ENCODE results near the gene FEZ2.
"Not testable (repeated sequence)": the region's sequence is repeated elsewhere in the genome, so short reads cannot be mapped to it uniquely, and the experiment has no call there.

Gene FEZ2, protein sequence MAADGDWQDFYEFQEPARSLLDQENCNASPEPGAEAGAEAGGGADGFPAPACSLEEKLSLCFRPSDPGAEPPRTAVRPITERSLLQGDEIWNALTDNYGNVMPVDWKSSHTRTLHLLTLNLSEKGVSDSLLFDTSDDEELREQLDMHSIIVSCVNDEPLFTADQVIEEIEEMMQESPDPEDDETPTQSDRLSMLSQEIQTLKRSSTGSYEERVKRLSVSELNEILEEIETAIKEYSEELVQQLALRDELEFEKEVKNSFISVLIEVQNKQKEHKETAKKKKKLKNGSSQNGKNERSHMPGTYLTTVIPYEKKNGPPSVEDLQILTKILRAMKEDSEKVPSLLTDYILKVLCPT

GRCh38 chr2:36597532-36598377 lies at the start of gene FEZ2:
Gene FEZ2, minus strand, starts transcription at chr2:36598168. Its CDS starts 26 bp downstream, at chr2:36598142.
- in situ Hi-C loops (cut with HindIII; ENCODE audit: low sequenced_read_pairs): no loop called here

GRCh38 chr2:36634981-36635597 lies 37.1 kb upstream of the FEZ2 start:
- in situ Hi-C loops (cut with HindIII; ENCODE audit: low sequenced_read_pairs): no loop called here

DNA sequence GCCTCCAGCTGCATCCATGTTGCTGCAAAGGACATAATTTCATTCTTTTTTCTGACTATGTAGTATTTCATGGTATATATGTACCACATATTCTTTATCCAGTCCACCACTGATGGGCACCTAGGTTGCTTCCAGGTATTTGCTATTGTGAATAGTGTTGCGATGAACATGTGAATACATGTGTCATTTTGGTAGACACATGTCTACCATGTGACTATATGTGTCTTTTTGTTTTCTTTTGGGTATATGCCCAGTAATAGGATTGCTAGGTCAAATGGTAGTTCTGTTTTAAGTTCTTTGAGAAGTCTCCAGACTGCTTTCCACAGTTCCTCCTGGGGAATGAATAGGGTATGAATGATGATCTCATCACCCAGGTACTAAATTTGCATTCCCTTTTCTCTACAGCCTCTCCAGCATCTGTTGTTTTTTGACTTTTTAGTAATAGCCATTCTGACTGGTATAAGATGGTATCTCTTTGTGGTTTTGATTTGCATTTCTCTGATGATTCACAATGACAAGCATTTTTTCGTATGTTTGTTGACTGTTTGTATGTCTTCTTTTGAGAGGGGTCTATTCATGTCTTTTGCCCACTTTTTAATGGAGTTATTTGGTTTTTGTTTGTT lies 35.6 kb upstream of the FEZ2 start:
- in situ Hi-C loops (cut with HindIII; ENCODE audit: low sequenced_read_pairs): no loop called here

GRCh38 chr2:36626756-36627155 lies 28.8 kb upstream of the FEZ2 start:
- in situ Hi-C loops (cut with HindIII; ENCODE audit: low sequenced_read_pairs): no loop called here

- in situ Hi-C loops (cut with HindIII; ENCODE audit: low sequenced_read_pairs): no loop called here
Measured at GRCh38 chr2:36626071-36626470, 28.1 kb upstream of the FEZ2 start.

- in situ Hi-C loops (cut with HindIII; ENCODE audit: low sequenced_read_pairs): no loop called here
Measured at GRCh38 chr2:36625304-36625703, 27.3 kb upstream of the FEZ2 start.

GRCh38 chr2:36620321-36620720 lies 22.4 kb upstream of the FEZ2 start:
- in situ Hi-C loops (cut with HindIII; ENCODE audit: low sequenced_read_pairs): no loop called here

GRCh38 chr2:36618381-36618780 lies 20.4 kb upstream of the FEZ2 start:
- in situ Hi-C loops (cut with HindIII; ENCODE audit: low sequenced_read_pairs): no loop called here

GRCh38 chr2:36616947-36617346 lies 19.0 kb upstream of the FEZ2 start:
- in situ Hi-C loops (cut with HindIII; ENCODE audit: low sequenced_read_pairs): no loop called here

- in situ Hi-C loops (cut with HindIII; ENCODE audit: low sequenced_read_pairs): no loop called here
Measured at GRCh38 chr2:36615222-36615621, 17.3 kb upstream of the FEZ2 start.

DNA sequence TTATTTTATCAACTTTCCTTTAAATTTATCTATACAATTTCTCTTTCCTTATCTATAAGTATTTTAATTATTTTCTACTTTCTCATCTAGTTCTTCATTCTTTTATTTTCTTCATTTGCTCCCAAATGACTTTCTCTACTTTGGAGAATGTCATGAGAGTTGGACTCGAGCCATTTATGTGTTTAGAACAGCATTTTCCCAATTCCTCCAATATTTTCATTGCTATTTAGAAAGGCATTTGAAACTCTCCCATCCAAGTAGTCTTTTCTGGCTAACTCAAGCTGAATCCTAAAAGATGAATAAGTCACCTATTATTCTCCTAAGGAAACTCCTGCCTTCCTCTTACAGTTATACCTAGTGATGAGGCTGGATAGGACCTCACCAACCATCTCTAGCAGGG lies 15.8 kb upstream of the FEZ2 start:
- in situ Hi-C loops (cut with HindIII; ENCODE audit: low sequenced_read_pairs): no loop called here

- in situ Hi-C loops (cut with HindIII; ENCODE audit: low sequenced_read_pairs): no loop called here
Measured at GRCh38 chr2:36611316-36611990, 13.5 kb upstream of the FEZ2 start.

DNA sequence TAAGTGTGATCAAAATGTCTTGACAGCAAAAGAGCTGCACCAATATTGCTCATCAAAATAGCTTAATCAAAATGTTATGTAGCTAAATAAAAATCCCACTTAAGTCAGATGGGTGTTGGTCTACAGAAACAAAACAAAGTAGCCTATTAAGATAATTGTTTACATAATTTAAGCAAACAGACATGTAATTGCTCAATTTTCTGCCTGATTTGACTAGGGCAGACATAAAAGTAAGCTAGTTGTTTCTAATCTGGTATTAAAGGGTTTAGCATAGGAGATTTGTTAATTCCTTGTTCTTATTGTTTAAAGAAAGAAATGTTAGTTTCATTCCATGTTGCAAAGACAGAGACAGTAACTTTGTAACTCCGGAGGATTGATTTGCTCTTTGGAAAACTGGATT lies 11.5 kb upstream of the FEZ2 start:
- in situ Hi-C loops (cut with HindIII; ENCODE audit: low sequenced_read_pairs): no loop called here

DNA sequence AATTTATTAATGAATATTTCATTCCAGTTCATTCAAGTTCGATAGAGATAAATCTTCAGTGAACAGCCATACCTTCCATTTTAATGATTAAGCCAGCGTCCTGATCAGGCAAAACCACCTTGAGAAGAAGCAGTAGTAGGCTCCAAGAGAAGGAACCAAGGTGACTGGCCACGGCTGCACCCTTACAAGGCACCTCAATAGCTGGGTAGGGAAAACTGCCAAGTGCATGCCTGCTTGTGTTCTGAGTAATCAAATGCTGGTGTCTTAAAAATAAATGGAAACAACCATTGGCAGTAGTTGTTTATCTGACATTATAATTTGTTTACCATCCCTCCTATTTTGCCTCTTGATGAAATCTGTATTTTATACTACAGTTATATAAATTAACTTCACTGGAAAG lies 10.0 kb upstream of the FEZ2 start:
- in situ Hi-C loops (cut with HindIII; ENCODE audit: low sequenced_read_pairs): no loop called here

DNA sequence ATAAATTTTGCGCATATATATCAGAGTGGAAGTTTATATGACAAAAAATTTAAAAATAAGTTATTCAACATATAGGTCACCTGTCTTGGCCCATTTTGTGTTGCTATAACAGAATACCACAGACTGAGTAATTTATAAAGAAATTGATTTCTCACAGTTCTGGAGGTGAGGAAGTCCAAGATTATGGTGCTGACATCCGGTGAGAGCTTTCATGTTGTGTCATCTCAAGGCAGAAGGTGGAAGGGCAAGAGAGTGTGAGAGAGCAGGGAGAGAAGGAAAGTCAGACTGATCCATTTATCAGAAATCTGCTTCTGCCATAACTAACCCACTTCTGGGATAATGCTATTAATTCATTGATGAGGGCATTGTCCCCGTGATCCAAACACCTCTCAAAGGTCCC lies 9.0 kb upstream of the FEZ2 start:
- in situ Hi-C loops (cut with HindIII; ENCODE audit: low sequenced_read_pairs): no loop called here

DNA sequence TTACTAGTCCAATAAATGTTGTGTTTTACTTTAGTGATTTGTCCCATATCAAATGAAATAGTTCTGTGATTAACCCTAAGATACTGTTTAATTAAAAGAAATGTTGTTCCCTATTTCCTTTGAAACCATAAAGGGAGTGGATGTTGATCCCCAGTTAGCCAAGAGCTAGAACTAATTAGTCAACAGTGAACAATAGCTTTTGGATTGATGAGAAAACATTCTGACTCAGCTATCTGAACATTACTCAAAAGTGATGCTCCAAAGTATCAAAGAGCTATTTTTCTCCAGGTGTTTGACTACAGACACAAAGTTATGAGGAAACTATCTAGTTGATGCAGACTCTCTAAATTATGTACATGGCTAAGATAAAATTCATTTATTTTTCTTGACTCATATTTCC lies 7.3 kb upstream of the FEZ2 start:
- in situ Hi-C loops (cut with HindIII; ENCODE audit: low sequenced_read_pairs): no loop called here

GRCh38 chr2:36603629-36604028 lies 5.7 kb upstream of the FEZ2 start:
- in situ Hi-C loops (cut with HindIII; ENCODE audit: low sequenced_read_pairs): not testable (repeated sequence)

DNA sequence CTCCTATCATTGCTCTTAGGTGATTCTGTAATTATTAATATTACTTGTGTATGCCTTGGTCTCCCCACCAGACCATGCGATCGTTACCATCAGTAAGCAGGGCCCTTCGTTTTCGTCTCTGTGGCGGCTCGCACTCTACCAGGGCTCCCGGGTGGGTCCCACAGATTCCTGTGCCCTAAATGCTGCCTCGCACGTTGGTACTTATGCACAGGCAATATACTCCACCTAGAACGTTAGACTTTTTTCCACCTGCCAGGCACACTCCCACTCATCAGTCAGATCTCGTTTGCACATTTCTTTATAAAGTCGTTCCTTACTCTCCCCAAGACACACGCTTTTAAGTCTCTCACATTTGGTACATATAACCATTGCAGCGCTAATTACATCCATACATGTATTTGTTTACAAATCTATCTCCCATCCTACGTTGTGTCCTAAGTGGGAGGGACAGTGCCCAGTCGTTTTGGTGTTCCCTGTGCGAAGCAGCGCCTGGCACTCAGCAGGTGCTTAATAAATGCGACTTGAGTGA lies 901 bp downstream of the FEZ2 start:
- in situ Hi-C loops (cut with HindIII; ENCODE audit: low sequenced_read_pairs): no loop called here

DNA sequence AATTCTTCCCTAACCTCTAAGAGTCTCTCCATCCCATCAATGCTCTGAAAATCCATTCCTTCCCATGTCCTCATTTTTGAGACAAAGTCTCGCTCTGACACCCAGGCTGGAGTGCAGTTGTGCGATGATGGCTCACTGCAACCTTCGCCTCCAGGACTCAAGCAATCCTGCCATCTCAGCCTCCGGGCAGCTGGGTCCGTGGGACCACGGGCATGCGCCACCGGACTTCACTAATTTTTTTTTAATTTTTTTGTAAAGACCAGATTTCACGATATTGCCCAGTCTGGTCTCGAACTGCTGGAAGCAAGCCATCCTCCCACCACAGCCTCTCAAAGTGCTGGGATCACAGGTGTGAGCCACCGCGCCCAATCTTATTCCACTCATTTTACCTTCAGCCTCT lies 1.6 kb downstream of the FEZ2 start:
- in situ Hi-C loops (cut with HindIII; ENCODE audit: low sequenced_read_pairs): no loop called here

DNA sequence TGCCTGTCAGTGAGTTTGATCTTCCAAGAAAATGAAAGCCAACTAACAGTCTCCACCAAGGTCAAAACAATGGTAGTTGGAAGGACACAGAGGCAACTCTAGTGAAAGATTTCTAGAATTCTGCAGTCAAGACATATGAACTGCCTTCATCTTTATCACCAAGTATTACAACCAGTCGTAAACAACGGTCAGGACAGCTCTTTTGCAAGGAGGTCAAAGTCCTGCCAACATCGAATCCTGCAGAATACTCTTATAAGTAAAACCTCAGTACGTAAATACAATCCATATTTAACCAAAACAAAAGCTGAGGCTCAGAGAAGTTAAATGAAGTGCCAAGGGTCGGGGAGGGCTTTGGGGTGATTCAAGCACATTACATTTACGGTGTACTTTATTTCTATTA lies 3.1 kb downstream of the FEZ2 start:
- in situ Hi-C loops (cut with HindIII; ENCODE audit: low sequenced_read_pairs): no loop called here

- in situ Hi-C loops (cut with HindIII; ENCODE audit: low sequenced_read_pairs): no loop called here
Measured at GRCh38 chr2:36589230-36589630, 8.7 kb downstream of the FEZ2 start.

All from endothelial cell of hepatic sinusoid (primary cell).